B cell (primary cell): Measurements from ENCODE around the gene ACCS. TPM values are rescaled to one million over a fixed set of nuclear protein-coding genes. Genes with fewer than 3 reads are reported as not detected.

Experiments
- ATAC-seq: fragments of 200-7000 bp; cut with Tn5 transposase; one replicate; pipeline ENCODE4 v1.10.0; 2021; ENCODE audit warnings: low read depth, mild to moderate bottlenecking, moderate number of reproducible peaks, moderate library complexity
- CTCF ChIA-PET: fragments of 350-600 bp; sonication (Branson Sonifier 250); formaldehyde crosslinking; loops from one replicate; lab custom pipeline; 2021; ENCODE audit warnings: antibody characterized with exemption, inconsistent platforms; lab: Charles Lee
- POLR2A ChIA-PET: fragments of 350-600 bp; sonication (Branson Sonifier 250); formaldehyde crosslinking; loops from one replicate; lab custom pipeline; 2021; ENCODE audit warnings: antibody characterized with exemption; lab: Charles Lee
- DNase-seq: peaks from one replicate; pipeline ENCODE4 v3.0.0; 2013
- H2AFZ ChIP-seq: 2 replicates; pipeline ENCODE4 v1.6.1; 2012; ENCODE audit warnings: mild to moderate bottlenecking, low read depth, low read length; ENCODE audit not compliant: insufficient read depth, poor library complexity, severe bottlenecking
- H3K27ac ChIP-seq, 2 donors: 1 replicate in 1 of 2; 2 replicates in 1 of 2; pipeline ENCODE4 v1.5.1; 2012 to 2013; ENCODE audit warnings: low read length in 2 of 2, mild to moderate bottlenecking in 2 of 2, moderate library complexity in 1 of 2
- H3K27me3 ChIP-seq, 4 experiments: fragments of 200-600 bp in 1 of 4; sonication (generic) in 1 of 4; replicated peaks in 1 of 4; 1 replicate in 2 of 4; 2 replicates in 2 of 4; pipeline versions ENCODE4 v1.6.1 to v1.7.0; 2013 to 2016; ENCODE audit warnings: low read length in 3 of 4, mild to moderate bottlenecking in 2 of 4, mixed read lengths in 1 of 4, moderate library complexity in 1 of 4; ENCODE audit not compliant: insufficient read depth in 4 of 4, control insufficient read depth in 3 of 4; ENCODE audit errors: control extremely low read depth in 1 of 4
- H3K36me3 ChIP-seq, 2 experiments: replicated peaks in 1 of 2; 1 replicate in 1 of 2; 2 replicates in 1 of 2; pipeline versions ENCODE4 v1.6.1 to v1.7.1; 2013; ENCODE audit warnings: low read length in 1 of 2; ENCODE audit not compliant: insufficient read depth in 2 of 2, control insufficient read depth in 1 of 2; ENCODE audit errors: control extremely low read depth in 1 of 2, extremely low read depth in 1 of 2
- H3K4me1 ChIP-seq, 2 donors: fragments of 200-600 bp in 1 of 2; sonication (generic) in 1 of 2; 1 replicate in 1 of 2; 2 replicates in 1 of 2; pipeline versions ENCODE4 v1.5.1 to v1.6.1; 2013 to 2017; ENCODE audit warnings: low read length in 2 of 2; ENCODE audit not compliant: control insufficient read depth in 2 of 2, insufficient read depth in 2 of 2
- H3K4me2 ChIP-seq: replicated peaks from 2 replicates; pipeline ENCODE3; 2012; ENCODE audit warnings: mild to moderate bottlenecking, low read depth, low read length; ENCODE audit not compliant: poor library complexity, severe bottlenecking
- H3K4me3 ChIP-seq, 5 experiments: fragments of 200-600 bp in 1 of 5; sonication (generic) in 1 of 5; 1 replicate in 3 of 5; 2 replicates in 2 of 5; pipeline versions ENCODE4 v1.5.1 to v1.7.0; 2011 to 2016; ENCODE audit warnings: low read length in 4 of 5, mild to moderate bottlenecking in 4 of 5, low read depth in 2 of 5, control low read depth in 1 of 5, moderate library complexity in 1 of 5; ENCODE audit not compliant: insufficient read depth in 1 of 5; ENCODE audit errors: control extremely low read depth in 1 of 5, extremely low read depth in 1 of 5
- H3K79me2 ChIP-seq: fragments of 200-600 bp; sonication (generic); one replicate; pipeline ENCODE4 v1.6.0; 2016; ENCODE audit warnings: low read length; ENCODE audit not compliant: control insufficient read depth, insufficient read depth
- H3K9ac ChIP-seq: fragments of 200-600 bp; sonication (generic); 2 replicates; pipeline ENCODE4 v1.6.1; 2017; ENCODE audit warnings: mild to moderate bottlenecking, low read length, moderate library complexity
- H3K9me3 ChIP-seq, 3 donors: one replicate each; pipeline versions ENCODE4 v1.6.1 to v1.7.1; 2013; ENCODE audit warnings: low read length in 2 of 3; ENCODE audit not compliant: control insufficient read depth in 2 of 3, insufficient read depth in 1 of 3; ENCODE audit errors: control extremely low read depth in 1 of 3
- H4K20me1 ChIP-seq: 2 replicates; pipeline ENCODE4 v1.6.0; 2012; ENCODE audit warnings: mild to moderate bottlenecking, low read length; ENCODE audit not compliant: insufficient read depth, control insufficient read depth, poor library complexity, severe bottlenecking
- H3K27ac Mint-ChIP-seq: one replicate; pipeline ENCODE4 v1.8.0; 2021; ENCODE audit warnings: mixed read lengths
- H3K27me3 Mint-ChIP-seq: one replicate; pipeline ENCODE4 v1.8.0; 2021; ENCODE audit warnings: mixed read lengths
- H3K4me1 Mint-ChIP-seq: one replicate; pipeline ENCODE4 v1.8.0; 2021; ENCODE audit warnings: mixed read lengths
- H3K4me3 Mint-ChIP-seq: one replicate; pipeline ENCODE4 v1.8.0; 2021; ENCODE audit warnings: mixed read lengths
- H3K9me3 Mint-ChIP-seq: one replicate; pipeline ENCODE4 v1.8.0; 2022; ENCODE audit warnings: mixed read lengths; ENCODE audit not compliant: insufficient read depth
- CTCF ChIP-seq: fragments of 200-600 bp; IDR thresholded peaks from one replicate; pipeline ENCODE4 v1.8.0; 2022; ENCODE audit warnings: antibody characterized with exemption, mild to moderate bottlenecking
- EZH2 ChIP-seq: IDR thresholded peaks from 2 replicates; pipeline ENCODE4 v1.6.1; 2012; ENCODE audit warnings: borderline replicate concordance, low read depth, mild to moderate bottlenecking, moderate library complexity, low read length; ENCODE audit not compliant: insufficient read depth, poor library complexity, severe bottlenecking
- WGBS: methylation state at CpG from one replicate; pipeline ENCODE4 v1.1.5; 2013; ENCODE audit warnings: missing lambda C conversion rate; ENCODE audit not compliant: insufficient coverage; 5-methylcytosine and 5-hydroxymethylcytosine counted together
- intact Hi-C: fragments of 100-400 bp; cut with micrococcal nuclease; formaldehyde crosslinking; loops from one replicate; pipeline ENCODE4 v1.10.0; 2022
- polyA plus RNA-seq: library from polyadenylated mRNA; depleted of rRNA; stranded (reverse); fragments of >200 nt; gene quantifications from 2 replicates; pipeline ENCODE4 v1.2.3, GENCODE V29; 2012
- total RNA-seq, 2 donors: library from RNA; stranded (reverse); fragments of 120-200 nt in 1 of 2; gene quantifications; 1 replicate in 1 of 2; 2 replicates in 1 of 2; pipeline versions ENCODE4 v1.2.3 to v1.2.4, GENCODE V29; 2013 to 2022

ACCS gene
- total and polyA plus RNA-seq, 2 donors (not counting 1 experiment from before 2014, with no cell fraction given), result 59.5 to 63.2 TPM

- H3K79me2 ChIP-seq, result no peaks in the 10 kb centered on the region
- H3K27me3 ChIP-seq, result peaks cover 0 to 16% (median 3%) of the 10 kb centered on the region in 4 experiments
- no peaks in the 10 kb centered on the region for H3K4me1 Mint-ChIP-seq
- no peak overlapping the region for H3K27ac Mint-ChIP-seq
- H3K9ac ChIP-seq, result no peak overlapping the region
- H4K20me1 ChIP-seq, result no peaks in the 10 kb centered on the region
- no peak overlapping the region for H3K4me3 Mint-ChIP-seq
- ChIA-PET CTCF (no interaction called here), POLR2A (no interaction called here)
- peaks cover 54% of the 10 kb centered on the region for H3K27me3 Mint-ChIP-seq
- no peak overlapping the region for H2AFZ ChIP-seq
- no peak overlapping the region for H3K4me3 ChIP-seq
- ATAC-seq, result no peak
- no peak overlapping the region for H3K4me2 ChIP-seq
- DNase-seq, result no peak
- no CpG with 5 or more reads among the region's 1 CpG for WGBS
- no peak overlapping the region for H3K27ac ChIP-seq
- TF ChIP-seq CTCF, result no peak
- no peak for TF ChIP-seq EZH2
- no peaks in the 10 kb centered on the region for H3K4me1 ChIP-seq
- H3K9me3 ChIP-seq, result peaks cover 2 to 4% (median 3%) of the 10 kb centered on the region in 3 donors
- H3K9me3 Mint-ChIP-seq, result peaks cover 9% of the 10 kb centered on the region
- H3K36me3 ChIP-seq, result no peaks in the 10 kb centered on the region
- intact Hi-C loops, result no loop called here
These were observed 37.7 kb upstream of the ACCS start for GRCh38 chr11:44028401-44028800.

- CTCF ChIA-PET, result no interaction called here
- peaks cover 9% of the 10 kb centered on the region for H3K9me3 Mint-ChIP-seq
- Histone ChIP-seq H2AFZ (no peak overlapping the region), H3K4me1 (no peaks in the 10 kb centered on the region), H3K27ac (no peak overlapping the region), H3K9ac (no peak overlapping the region), H3K4me3 (no peak overlapping the region), H3K9me3 (peaks cover 2 to 4% (median 3%) of the 10 kb centered on the region in 3 donors), H3K79me2 (no peaks in the 10 kb centered on the region), H4K20me1 (no peaks in the 10 kb centered on the region), H3K36me3 (no peaks in the 10 kb centered on the region), H3K27me3 (peaks cover 0 to 16% (median 3%) of the 10 kb centered on the region in 4 experiments), H3K4me2 (no peak overlapping the region)
- no CpG with 5 or more reads among the region's 3 CpGs for WGBS
- H3K4me3 Mint-ChIP-seq, result no peak overlapping the region
- no peaks in the 10 kb centered on the region for H3K4me1 Mint-ChIP-seq
- ATAC-seq, result no peak
- intact Hi-C loops, result no loop called here
- TF ChIP-seq EZH2 (no peak), CTCF (no peak)
- H3K27ac Mint-ChIP-seq, result no peak overlapping the region
- DNase-seq, result no peak
- POLR2A ChIA-PET, result no interaction called here
- peaks cover 51% of the 10 kb centered on the region for H3K27me3 Mint-ChIP-seq
These were observed 37.1 kb upstream of the ACCS start for GRCh38 chr11:44028816-44029506.
